ENCODE data around the gene CABP1. TPM values are rescaled to one million over a fixed set of nuclear protein-coding genes. Genes with fewer than 3 reads are reported as not detected.
A peak's percentile ranks its signal among the peaks of the same experiment; 100 is the strongest.

CABP1 gene
- total and polyA plus RNA-seq, 9 of the 15 experiments (the other 6 are each of a cell fraction or from before 2014, with no cell fraction given): not detected

DNA sequence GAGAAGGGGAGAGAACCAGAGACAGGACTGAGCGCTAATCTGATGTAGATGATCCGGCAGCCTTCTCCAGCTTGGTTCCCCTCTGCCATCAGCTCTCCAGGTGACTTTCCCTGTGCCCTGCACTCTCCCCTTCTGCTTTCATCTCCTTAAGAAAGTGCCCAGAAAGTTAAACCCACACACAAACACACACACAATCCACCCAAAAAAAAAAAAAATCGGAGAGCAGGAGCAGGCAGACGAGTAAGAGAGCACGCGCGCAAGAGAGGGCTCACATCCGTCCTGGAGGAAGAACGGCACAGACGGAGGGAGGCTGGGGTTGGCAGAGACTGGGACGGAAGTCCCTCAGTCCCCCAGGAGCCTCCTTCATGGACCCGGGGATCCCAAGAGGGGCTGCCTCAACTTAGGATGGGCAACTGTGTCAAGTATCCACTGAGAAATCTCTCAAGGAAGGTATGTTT lies 9.8 kb downstream of the CABP1 start (continued):
- TF ChIP-seq, protein P1, sequence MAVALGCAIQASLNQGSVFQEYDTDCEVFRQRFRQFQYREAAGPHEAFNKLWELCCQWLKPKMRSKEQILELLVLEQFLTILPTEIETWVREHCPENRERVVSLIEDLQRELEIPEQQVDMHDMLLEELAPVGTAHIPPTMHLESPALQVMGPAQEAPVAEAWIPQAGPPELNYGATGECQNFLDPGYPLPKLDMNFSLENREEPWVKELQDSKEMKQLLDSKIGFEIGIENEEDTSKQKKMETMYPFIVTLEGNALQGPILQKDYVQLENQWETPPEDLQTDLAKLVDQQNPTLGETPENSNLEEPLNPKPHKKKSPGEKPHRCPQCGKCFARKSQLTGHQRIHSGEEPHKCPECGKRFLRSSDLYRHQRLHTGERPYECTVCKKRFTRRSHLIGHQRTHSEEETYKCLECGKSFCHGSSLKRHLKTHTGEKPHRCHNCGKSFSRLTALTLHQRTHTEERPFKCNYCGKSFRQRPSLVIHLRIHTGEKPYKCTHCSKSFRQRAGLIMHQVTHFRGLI (CRISPR knock-in tag; IDR thresholded peaks at IDR 0.05): no peak
- TF ChIP-seq FOXA1 (IDR thresholded peaks at IDR 0.05; ENCODE audit: borderline replicate concordance): no peak
- no peak for TF ChIP-seq KAT7 (CRISPR knock-in tag; IDR thresholded peaks at IDR 0.05; ENCODE audit: borderline replicate concordance)
- no peak for TF ChIP-seq ZNF175 (CRISPR knock-in tag; IDR thresholded peaks at IDR 0.05; ENCODE audit: low read depth)
- TF ChIP-seq ZNF146 (CRISPR knock-in tag; IDR thresholded peaks at IDR 0.05; ENCODE audit: unreplicated experiment): no peak
- TF ChIP-seq ZNF384 (IDR thresholded peaks at IDR 0.05; ENCODE audit: low read depth, low read length): no peak
- no peak for TF ChIP-seq MED1 (CRISPR knock-in tag; IDR thresholded peaks at IDR 0.05; ENCODE audit: borderline replicate concordance)

DNA sequence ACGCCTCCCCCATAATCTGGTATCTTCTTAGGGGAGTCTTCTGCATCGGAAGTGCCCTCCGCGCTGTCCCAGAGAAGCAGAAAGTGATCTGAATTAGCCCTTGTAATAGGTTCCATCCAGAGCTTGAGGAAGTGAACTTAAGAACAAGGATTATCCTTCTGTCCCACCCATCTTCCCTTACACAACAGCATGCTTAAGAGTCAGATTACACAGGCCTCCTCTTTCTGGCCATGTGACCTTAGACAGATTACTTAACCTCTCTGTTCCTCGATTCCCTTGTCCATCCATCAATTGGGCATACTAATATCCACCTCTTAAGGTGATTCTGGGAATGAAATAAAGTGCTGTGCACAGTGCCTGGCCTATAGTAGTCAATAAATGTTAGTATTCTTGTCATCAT lies 11.4 kb downstream of the CABP1 start:
- Histone ChIP-seq H3K4me2 (ENCODE audit: insufficient read depth, low read length) (no peak overlapping the region), H4K20me1 (replicated peaks; ENCODE audit: control insufficient read depth, insufficient read depth, low read length) (no peaks in the 10 kb centered on the region; the same call in 1 of the 2 replicates), H3K9me3 (replicated peaks; ENCODE audit: control insufficient read depth, insufficient read depth, low read depth, low read length) (no peaks in the 10 kb centered on the region), H3K9ac (ENCODE audit: insufficient read depth in 1 of 2, low read depth in 2 of 2, low read length in 2 of 2) (no peak overlapping the region), H3K79me2 (ENCODE audit: control insufficient read depth, insufficient read depth, low read length) (no peaks in the 10 kb centered on the region), H3K36me3 (ENCODE audit: control insufficient read depth, insufficient read depth, low read length) (no peaks in the 10 kb centered on the region), H2AFZ (ENCODE audit: low read depth, low read length) (no peak overlapping the region), H3K27ac (ENCODE audit: extremely low read depth, low read depth, low read length) (no peak overlapping the region), H3K4me3 (no peak overlapping the region), H3K27me3 (ENCODE audit: control insufficient read depth in 2 of 2, insufficient read depth in 2 of 2, low read length in 2 of 2) (peaks cover 42 to 70% of the 10 kb centered on the region in 2 experiments), H3K4me1 (replicated peaks in 1 of 2; ENCODE audit: control insufficient read depth in 2 of 2, insufficient read depth in 2 of 2, low read length in 2 of 2) (peaks cover 3 to 11% of the 10 kb centered on the region in 2 experiments; a peak in 2 of 5 replicates), H3K9me1 (ENCODE audit: control insufficient read depth, insufficient read depth, low read length) (no peaks in the 10 kb centered on the region)
- DNase-seq (ENCODE audit: extremely low read depth in 1 of 4, low spot score in 3 of 4): no peak
- BruUV-seq (replicated peaks): no TSS peak
- no peak for ATAC-seq
- CTCF ChIA-PET (ENCODE audit: low intra/inter-chr PET ratio): interaction anchor here (0.6 kb wide), 1 partner anchor 60 kb away, joined by 4 read pairs; no protein-coding TSS in a partner anchor
- peak; percentile 50 for TF ChIP-seq CEBPB (tag; IDR thresholded peaks at IDR 0.05)
- no peak for TF ChIP-seq RFX1 (IDR thresholded peaks at IDR 0.05)
- no peak for FAIRE-seq
- POLR2A ChIA-PET: no interaction called here
- WGBS (ENCODE audit: insufficient coverage, low coverage, missing lambda C conversion rate): 5% methylated on average over 5 of the region's 5 CpGs
- intact Hi-C loops (cut with micrococcal nuclease) (no loop called here), in situ Hi-C loops (cut with MboI) (loop anchor here (25.0 kb wide), 1 partner anchor 315 kb away; the partner anchor contains the start of gene PLA2G1B)
